Neuron (in vitro differentiated cells): ENCODE measurements around the gene OR3A3.
"Not testable (repeated sequence)": the region's sequence is repeated elsewhere in the genome, so short reads cannot be mapped to it uniquely, and the experiment has no call there.

Source experiments
- H2AFZ ChIP-seq: one replicate; pipeline ENCODE4 v1.6.1; 2013; ENCODE audit warnings: low read depth, mild to moderate bottlenecking, inconsistent platforms, low read length, moderate library complexity
- H3K27me3 ChIP-seq: one replicate; pipeline ENCODE4 v1.6.1; 2013; ENCODE audit warnings: low read length; ENCODE audit not compliant: insufficient read depth
- H3K36me3 ChIP-seq: one replicate; pipeline ENCODE4 v1.6.1; 2013; ENCODE audit warnings: low read length; ENCODE audit not compliant: insufficient read depth
- H3K4me1 ChIP-seq: one replicate; pipeline ENCODE4 v1.6.1; 2013; ENCODE audit warnings: low read length; ENCODE audit not compliant: insufficient read depth
- H3K4me3 ChIP-seq: 2 replicates; pipeline ENCODE4 v1.5.1; 2013; ENCODE audit warnings: mild to moderate bottlenecking, low read length, moderate library complexity
- H3K9me3 ChIP-seq: one replicate; pipeline ENCODE4 v1.6.1; 2013; ENCODE audit warnings: low read length

OR3A3 gene

GRCh38 chr17:3411070-3411469 is at the start of gene OR3A3:
Gene OR3A3, plus strand, starts transcription at chr17:3411370.
- Histone ChIP-seq H3K36me3 (no peaks in the 10 kb centered on the region), H3K4me1 (no peaks in the 10 kb centered on the region), H3K27me3 (no peaks in the 10 kb centered on the region), H3K4me3 (no peak within 1 kb of the TSS), H2AFZ (no peak within 1 kb of the TSS), H3K9me3 (no peaks in the 10 kb centered on the region)

GRCh38 chr17:3371167-3371566 is 40.0 kb upstream of the OR3A3 start:
- H3K4me1 ChIP-seq, H3K36me3 ChIP-seq: not testable (repeated sequence)

DNA sequence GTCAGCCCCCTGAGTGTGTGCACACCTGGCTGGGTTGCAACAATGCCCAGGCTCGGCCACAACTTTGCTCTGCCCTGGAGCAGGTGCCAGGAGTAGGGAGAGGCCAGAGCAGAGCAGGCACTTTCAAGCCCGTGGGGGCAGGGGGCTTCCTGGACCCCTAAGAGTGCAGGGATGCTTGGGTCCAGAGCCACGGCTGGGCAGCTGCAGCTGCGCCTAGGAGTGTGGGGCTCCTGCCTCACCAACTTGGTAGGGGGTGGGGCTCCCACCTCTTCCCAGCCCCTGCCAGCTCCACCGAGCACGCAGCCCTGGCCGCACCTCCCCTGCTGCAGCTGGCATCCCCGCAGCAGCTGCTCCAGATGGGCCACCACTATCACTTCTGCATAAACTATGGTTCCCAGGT is 32.8 kb upstream of the OR3A3 start:
- no peak overlapping the region for H2AFZ ChIP-seq
- no peaks in the 10 kb centered on the region for H3K4me1 ChIP-seq
- no peak overlapping the region for H3K4me3 ChIP-seq
- peaks cover 8% of the 10 kb centered on the region for H3K27me3 ChIP-seq
- H3K9me3 ChIP-seq = no peaks in the 10 kb centered on the region
- no peaks in the 10 kb centered on the region for H3K36me3 ChIP-seq

More at GRCh38 chr17:3371167-3371566, 40.0 kb upstream of the OR3A3 start:
- H2AFZ ChIP-seq, H3K4me3 ChIP-seq, H3K9me3 ChIP-seq, H3K27me3 ChIP-seq: not testable (repeated sequence)

GRCh38 chr17:3381957-3382356 is 29.2 kb upstream of the OR3A3 start:
- H3K4me3 ChIP-seq = no peak overlapping the region
- H2AFZ ChIP-seq = no peak overlapping the region
- no peaks in the 10 kb centered on the region for H3K4me1 ChIP-seq
- H3K36me3 ChIP-seq = no peaks in the 10 kb centered on the region
- no peaks in the 10 kb centered on the region for H3K9me3 ChIP-seq
- H3K27me3 ChIP-seq = peaks cover 8% of the 10 kb centered on the region

DNA sequence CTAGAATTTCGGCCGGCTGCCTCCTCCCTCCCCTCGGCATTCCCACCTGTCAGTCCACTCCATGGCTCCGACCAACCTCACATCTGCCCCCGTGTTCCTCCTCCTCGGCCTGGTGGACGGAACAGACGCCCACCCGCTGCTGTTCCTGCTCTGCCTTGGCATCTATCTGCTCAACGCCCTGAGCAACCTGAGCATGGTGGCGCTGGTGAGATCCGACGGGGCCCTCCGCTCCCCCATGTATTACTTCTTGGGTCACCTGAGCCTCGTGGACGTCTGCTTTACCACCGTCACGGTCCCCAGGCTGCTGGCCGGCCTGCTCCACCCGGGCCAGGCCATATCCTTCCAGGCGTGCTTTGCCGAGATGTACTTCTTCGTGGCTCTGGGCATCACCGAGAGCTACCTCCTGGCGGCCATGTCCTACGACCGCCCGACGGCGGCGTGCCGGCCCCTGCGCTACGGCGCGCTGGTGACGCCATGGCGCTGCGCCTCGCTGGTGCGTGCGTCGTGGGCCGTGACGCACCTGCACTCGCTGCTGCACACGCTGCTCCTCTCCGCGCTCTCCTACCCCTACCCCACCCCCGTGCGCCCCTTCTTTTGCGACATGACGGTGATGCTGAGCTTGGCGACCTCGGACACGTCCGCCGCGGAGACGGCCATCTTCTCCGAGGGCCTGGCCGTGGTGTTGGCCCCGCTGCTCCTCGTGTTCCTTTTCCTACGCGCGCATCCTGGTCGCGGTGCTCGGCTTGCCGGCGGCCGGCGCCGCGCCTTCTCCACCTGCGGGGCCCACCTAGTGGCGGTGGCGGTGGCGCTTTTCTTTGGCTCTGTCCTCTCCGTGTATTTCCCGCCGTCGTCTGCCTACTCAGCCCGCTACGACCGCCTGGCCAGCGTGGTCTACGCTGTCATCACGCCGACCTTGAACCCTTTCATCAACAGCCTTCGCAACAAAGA is 25.0 kb upstream of the OR3A3 start, which contains the start of gene OR3A2:
TSS of gene OR3A2 (minus strand) at position 440 of the 948 bp plus-strand sequence.
- Histone ChIP-seq H3K27me3 (peaks cover 3% of the 10 kb centered on the region), H3K4me3 (no peak within 1 kb of the TSS), H3K9me3 (no peaks in the 10 kb centered on the region), H3K36me3 (no peaks in the 10 kb centered on the region), H2AFZ (no peak within 1 kb of the TSS), H3K4me1 (no peaks in the 10 kb centered on the region)

GRCh38 chr17:3389791-3390190 is 21.4 kb upstream of the OR3A3 start:
- H3K9me3 ChIP-seq = no peaks in the 10 kb centered on the region
- H3K4me3 ChIP-seq = no peak overlapping the region

GRCh38 chr17:3397801-3398200 is 13.4 kb upstream of the OR3A3 start:
- H2AFZ ChIP-seq, H3K4me1 ChIP-seq, H3K4me3 ChIP-seq, H3K9me3 ChIP-seq, H3K27me3 ChIP-seq, H3K36me3 ChIP-seq: not testable (repeated sequence)

More at GRCh38 chr17:3389791-3390190, 21.4 kb upstream of the OR3A3 start:
- Histone ChIP-seq H3K36me3 (no peaks in the 10 kb centered on the region), H3K27me3 (no peaks in the 10 kb centered on the region), H3K4me1 (no peaks in the 10 kb centered on the region), H2AFZ (no peak overlapping the region)

GRCh38 chr17:3398310-3398709 is 12.9 kb upstream of the OR3A3 start, which contains the start of gene OR1E1:
Gene OR1E1, minus strand, starts transcription at chr17:3398410. Its CDS starts 0 bp downstream, at chr17:3398410.
- Histone ChIP-seq H3K4me1 (no peaks in the 10 kb centered on the region), H3K36me3 (no peaks in the 10 kb centered on the region), H3K27me3 (no peaks in the 10 kb centered on the region), H2AFZ (no peak within 1 kb of the TSS), H3K4me3 (no peak within 1 kb of the TSS), H3K9me3 (no peaks in the 10 kb centered on the region)

DNA sequence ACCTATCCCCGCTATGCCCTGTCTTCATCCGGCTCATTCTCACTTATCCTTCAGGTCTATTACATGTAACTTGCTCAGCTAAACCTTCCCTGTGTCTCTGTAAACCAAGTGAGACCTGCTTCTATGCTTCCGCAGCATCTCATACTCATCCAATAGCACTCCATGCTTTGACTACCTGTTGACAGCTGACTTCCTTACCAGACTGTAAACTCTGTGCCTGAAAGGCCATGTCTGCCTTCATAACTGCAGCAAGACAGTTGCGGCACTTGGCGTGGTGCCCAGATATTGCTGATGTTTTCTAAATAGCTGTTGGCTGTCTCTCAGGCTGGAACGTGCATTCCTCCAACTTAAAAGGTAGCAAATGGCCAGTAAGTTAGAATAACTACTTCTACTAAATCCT is 11.1 kb upstream of the OR3A3 start:
- H2AFZ ChIP-seq = no peak overlapping the region
- no peaks in the 10 kb centered on the region for H3K9me3 ChIP-seq
- no peaks in the 10 kb centered on the region for H3K36me3 ChIP-seq
- no peaks in the 10 kb centered on the region for H3K4me1 ChIP-seq
- H3K27me3 ChIP-seq = no peaks in the 10 kb centered on the region
- no peak overlapping the region for H3K4me3 ChIP-seq

DNA sequence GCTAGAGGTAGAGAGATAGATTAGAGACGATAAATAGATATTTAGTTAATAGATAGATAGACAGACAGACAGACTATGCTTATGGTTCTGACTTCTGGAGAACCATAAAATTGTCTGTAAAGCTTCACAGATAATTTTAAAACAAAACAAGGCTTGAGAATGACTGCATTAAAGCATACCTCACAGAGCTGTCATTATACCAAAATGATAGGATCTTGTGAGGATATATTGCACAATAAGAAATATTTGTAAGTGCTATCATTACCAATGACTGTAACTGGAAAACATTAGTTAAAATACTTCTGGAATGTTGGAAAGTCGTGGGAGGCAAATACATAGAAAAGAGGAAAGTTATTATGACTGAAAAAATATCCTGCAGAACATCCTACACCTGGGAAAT is 9.4 kb upstream of the OR3A3 start:
- Histone ChIP-seq H3K4me3 (no peak overlapping the region), H3K9me3 (no peaks in the 10 kb centered on the region), H3K36me3 (no peaks in the 10 kb centered on the region), H2AFZ (no peak overlapping the region), H3K27me3 (no peaks in the 10 kb centered on the region), H3K4me1 (no peaks in the 10 kb centered on the region)

GRCh38 chr17:3403856-3404255 is 7.3 kb upstream of the OR3A3 start:
- H2AFZ ChIP-seq, H3K4me3 ChIP-seq, H3K4me1 ChIP-seq, H3K36me3 ChIP-seq, H3K27me3 ChIP-seq, H3K9me3 ChIP-seq: not testable (repeated sequence)

DNA sequence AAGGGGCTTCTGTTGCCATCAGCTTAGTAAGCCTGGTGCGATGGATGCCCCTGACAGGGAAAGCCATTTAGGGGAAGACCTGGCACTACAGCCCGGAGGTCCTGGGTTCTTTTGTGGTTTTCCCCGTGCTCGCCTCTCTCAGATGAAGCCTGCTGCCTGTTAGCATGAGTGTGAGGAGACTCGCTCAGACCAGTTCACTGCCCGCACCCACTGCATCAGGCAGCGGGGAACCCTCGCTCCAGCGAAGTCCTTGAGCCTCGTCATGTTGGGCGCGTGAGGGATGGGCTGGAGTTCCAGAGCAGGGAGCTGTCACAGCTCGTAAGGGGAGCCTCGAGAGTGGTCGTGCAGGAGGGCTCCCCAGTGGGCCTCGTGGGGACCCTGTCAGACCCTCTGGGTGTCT is 1.0 kb downstream of the OR3A3 start:
- not testable (repeated sequence) for H3K36me3 ChIP-seq, H3K27me3 ChIP-seq, H3K9me3 ChIP-seq, H3K4me1 ChIP-seq, H3K4me3 ChIP-seq, H2AFZ ChIP-seq

DNA sequence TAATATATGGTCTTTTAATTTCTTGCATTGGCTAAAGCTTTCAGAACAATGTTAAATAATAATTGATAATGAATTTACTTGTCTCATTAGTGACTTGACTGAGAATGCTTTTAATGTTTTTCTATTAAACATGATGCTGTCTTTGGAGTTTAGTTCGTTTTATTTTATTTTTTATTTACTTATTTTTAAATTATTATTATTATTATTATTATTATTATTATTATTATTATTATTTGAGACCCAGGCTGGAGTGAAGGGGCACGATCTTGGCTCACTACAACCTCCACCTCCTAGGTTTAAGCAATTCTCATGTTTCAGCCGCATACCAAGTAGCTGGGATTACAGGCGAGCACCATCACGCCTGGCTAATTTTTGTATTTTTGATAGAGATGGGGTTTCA is 4.4 kb downstream of the OR3A3 start:
- no peaks in the 10 kb centered on the region for H3K27me3 ChIP-seq
- no peaks in the 10 kb centered on the region for H3K36me3 ChIP-seq
- no peak overlapping the region for H2AFZ ChIP-seq
- H3K9me3 ChIP-seq = no peaks in the 10 kb centered on the region
- H3K4me3 ChIP-seq = no peak overlapping the region
- no peaks in the 10 kb centered on the region for H3K4me1 ChIP-seq

- no peaks in the 10 kb centered on the region for H3K4me1 ChIP-seq
- H2AFZ ChIP-seq = no peak overlapping the region
- no peaks in the 10 kb centered on the region for H3K36me3 ChIP-seq
- no peak overlapping the region for H3K4me3 ChIP-seq
- H3K9me3 ChIP-seq = no peaks in the 10 kb centered on the region
- H3K27me3 ChIP-seq = no peaks in the 10 kb centered on the region
Observed at GRCh38 chr17:3418222-3418621, 7.1 kb downstream of the OR3A3 start.
